Peyer's patch (tissue), 4 donors: ENCODE data around the gene PARS2.
A peak's percentile ranks its signal among the peaks of the same experiment; 100 is the strongest.

Experiments used
- CTCF ChIP-seq, 6 experiments: fragments of 450-650 bp in 4 of 6; fragments of 200-600 bp in 2 of 6; sonication (generic) in 1 of 6; IDR thresholded peaks; one replicate each; pipeline ENCODE4 v1.5.1; 2017 to 2019; ENCODE audit warnings: antibody characterized with exemption in 6 of 6, mild to moderate bottlenecking in 3 of 6, moderate library complexity in 1 of 6
- POLR2A ChIP-seq, 2 donors: fragments of 450-650 bp; IDR thresholded peaks; one replicate each; pipeline ENCODE4 v1.5.1; 2017; ENCODE audit warnings: antibody characterized with exemption in 2 of 2, mild to moderate bottlenecking in 2 of 2, moderate library complexity in 2 of 2

- TF ChIP-seq CTCF (IDR thresholded peaks at IDR 0.05) (peak in 3 of 6 experiments; percentile 37 to 44 (median 42)), POLR2A (IDR thresholded peaks at IDR 0.05) (no peak)
Measured at GRCh38 chr1:54798206-54798605, 33.9 kb upstream of the PARS2 start.
